HL-60 (cell line): Measurements from ENCODE around the gene CCR5AS.

ENCODE experiments used
- DNase-seq, 2 experiments: peaks; one replicate each; pipeline ENCODE4 v3.0.0-alpha.2; 2010 to 2020; ENCODE audit warnings: low read depth in 1 of 2, low spot score in 1 of 2
- H3K27ac ChIP-seq: fragments of 250-450 bp; sonication (Bioruptor Pico); replicated peaks from 2 replicates; pipeline ENCODE4 v1.5.1; 2020; ENCODE audit warnings: mild to moderate bottlenecking, moderate library complexity
- H3K27me3 ChIP-seq: fragments of 250-450 bp; sonication (Bioruptor Pico); 2 replicates; pipeline ENCODE4 v1.5.1; 2021; ENCODE audit warnings: mild to moderate bottlenecking, moderate library complexity; ENCODE audit not compliant: insufficient read depth, poor library complexity, severe bottlenecking
- H3K4me3 ChIP-seq: replicated peaks from 2 replicates; pipeline ENCODE4 v1.5.1; 2011; ENCODE audit warnings: mild to moderate bottlenecking, control low read depth, low read length; ENCODE audit not compliant: insufficient read depth
- GABPA ChIP-seq: IDR thresholded peaks from 2 replicates; pipeline ENCODE4 v1.6.1; 2012; ENCODE audit warnings: low read depth
- POLR2AphosphoS5 ChIP-seq: IDR thresholded peaks from 2 replicates; pipeline ENCODE4 v1.6.1; 2012; ENCODE audit warnings: low read depth
- SPI1 ChIP-seq: IDR thresholded peaks from 2 replicates; pipeline ENCODE4 v1.6.1; 2012; ENCODE audit warnings: low read depth, mild to moderate bottlenecking, borderline replicate concordance
- TF ChIP-seq, protein P1 (sequence below): IDR thresholded peaks from 2 replicates; pipeline ENCODE4 v1.6.1; 2012; ENCODE audit warnings: low read depth; ENCODE audit not compliant: insufficient replicate concordance
- TF ChIP-seq, protein P2 (sequence below): IDR thresholded peaks from one replicate; pipeline ENCODE4 v1.5.1; 2011; ENCODE audit warnings: low read length, control low read depth, inconsistent platforms; ENCODE audit not compliant: insufficient read depth

The CCR5AS gene

DNA sequence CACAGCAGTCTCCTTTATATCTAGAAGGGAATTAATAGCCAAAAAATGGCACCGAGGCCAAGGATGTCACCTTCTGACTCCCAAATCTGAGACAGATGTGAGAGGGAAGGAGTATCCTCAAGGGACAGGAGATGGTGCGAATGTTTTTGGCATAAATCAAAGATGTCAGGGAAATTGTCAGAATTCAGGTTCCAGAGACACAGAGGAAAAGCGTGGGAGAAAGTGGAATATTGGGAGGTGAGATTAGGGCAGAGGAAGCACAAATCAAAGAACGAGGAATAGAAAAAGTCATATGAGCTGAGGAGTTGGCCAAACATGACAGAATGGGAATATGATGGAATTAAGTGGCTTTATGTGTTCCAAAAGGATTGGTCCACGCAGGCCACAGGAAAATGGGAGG, 6.0 kb downstream of the CCR5AS start:
- Histone ChIP-seq H3K27me3 (no peaks in the 10 kb centered on the region), H3K27ac (no peak overlapping the region), H3K4me3 (no peak overlapping the region)
- TF ChIP-seq POLR2AphosphoS5: no peak
- TF ChIP-seq, protein P1, sequence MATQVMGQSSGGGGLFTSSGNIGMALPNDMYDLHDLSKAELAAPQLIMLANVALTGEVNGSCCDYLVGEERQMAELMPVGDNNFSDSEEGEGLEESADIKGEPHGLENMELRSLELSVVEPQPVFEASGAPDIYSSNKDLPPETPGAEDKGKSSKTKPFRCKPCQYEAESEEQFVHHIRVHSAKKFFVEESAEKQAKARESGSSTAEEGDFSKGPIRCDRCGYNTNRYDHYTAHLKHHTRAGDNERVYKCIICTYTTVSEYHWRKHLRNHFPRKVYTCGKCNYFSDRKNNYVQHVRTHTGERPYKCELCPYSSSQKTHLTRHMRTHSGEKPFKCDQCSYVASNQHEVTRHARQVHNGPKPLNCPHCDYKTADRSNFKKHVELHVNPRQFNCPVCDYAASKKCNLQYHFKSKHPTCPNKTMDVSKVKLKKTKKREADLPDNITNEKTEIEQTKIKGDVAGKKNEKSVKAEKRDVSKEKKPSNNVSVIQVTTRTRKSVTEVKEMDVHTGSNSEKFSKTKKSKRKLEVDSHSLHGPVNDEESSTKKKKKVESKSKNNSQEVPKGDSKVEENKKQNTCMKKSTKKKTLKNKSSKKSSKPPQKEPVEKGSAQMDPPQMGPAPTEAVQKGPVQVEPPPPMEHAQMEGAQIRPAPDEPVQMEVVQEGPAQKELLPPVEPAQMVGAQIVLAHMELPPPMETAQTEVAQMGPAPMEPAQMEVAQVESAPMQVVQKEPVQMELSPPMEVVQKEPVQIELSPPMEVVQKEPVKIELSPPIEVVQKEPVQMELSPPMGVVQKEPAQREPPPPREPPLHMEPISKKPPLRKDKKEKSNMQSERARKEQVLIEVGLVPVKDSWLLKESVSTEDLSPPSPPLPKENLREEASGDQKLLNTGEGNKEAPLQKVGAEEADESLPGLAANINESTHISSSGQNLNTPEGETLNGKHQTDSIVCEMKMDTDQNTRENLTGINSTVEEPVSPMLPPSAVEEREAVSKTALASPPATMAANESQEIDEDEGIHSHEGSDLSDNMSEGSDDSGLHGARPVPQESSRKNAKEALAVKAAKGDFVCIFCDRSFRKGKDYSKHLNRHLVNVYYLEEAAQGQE: no peak
- TF ChIP-seq, protein P2, sequence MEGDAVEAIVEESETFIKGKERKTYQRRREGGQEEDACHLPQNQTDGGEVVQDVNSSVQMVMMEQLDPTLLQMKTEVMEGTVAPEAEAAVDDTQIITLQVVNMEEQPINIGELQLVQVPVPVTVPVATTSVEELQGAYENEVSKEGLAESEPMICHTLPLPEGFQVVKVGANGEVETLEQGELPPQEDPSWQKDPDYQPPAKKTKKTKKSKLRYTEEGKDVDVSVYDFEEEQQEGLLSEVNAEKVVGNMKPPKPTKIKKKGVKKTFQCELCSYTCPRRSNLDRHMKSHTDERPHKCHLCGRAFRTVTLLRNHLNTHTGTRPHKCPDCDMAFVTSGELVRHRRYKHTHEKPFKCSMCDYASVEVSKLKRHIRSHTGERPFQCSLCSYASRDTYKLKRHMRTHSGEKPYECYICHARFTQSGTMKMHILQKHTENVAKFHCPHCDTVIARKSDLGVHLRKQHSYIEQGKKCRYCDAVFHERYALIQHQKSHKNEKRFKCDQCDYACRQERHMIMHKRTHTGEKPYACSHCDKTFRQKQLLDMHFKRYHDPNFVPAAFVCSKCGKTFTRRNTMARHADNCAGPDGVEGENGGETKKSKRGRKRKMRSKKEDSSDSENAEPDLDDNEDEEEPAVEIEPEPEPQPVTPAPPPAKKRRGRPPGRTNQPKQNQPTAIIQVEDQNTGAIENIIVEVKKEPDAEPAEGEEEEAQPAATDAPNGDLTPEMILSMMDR: no peak
- no peak for TF ChIP-seq SPI1
- no peak for TF ChIP-seq GABPA
- no peak for DNase-seq

DNA sequence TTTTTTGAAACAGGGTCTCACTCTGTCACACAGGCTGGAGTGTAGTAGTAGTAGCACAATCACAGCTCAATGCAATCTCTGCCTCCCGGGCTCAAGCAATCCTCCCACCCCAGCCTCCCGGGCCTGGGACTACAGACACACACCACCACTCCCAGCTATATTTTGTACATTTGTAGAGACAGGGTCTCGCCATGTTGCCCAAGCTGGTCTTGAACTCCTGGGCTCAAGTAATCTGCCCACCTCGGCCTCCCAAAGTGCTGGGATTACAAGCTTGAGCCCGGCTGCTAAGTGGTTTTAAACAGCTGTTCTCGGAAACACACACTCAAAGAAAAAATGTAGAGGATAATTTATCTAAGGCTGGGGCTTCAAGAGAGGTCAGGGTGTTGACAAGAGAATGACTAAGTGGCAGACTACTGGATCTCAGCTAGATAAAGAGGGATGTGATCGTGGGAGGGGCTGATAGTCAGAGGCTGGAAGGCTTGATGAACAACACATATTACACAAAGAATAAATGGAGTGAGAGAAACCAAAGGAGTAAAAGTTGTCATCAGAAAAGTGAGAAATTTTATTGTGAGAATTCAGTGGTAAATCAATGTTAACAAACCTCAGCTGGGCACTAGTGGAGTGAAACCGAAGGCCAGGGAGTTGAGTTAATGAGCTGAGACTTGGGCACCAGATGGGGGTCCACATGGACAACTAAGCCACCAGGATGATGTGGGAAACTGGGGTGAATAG, 6.7 kb downstream of the CCR5AS start:
- TF ChIP-seq, protein P2: no peak
- TF ChIP-seq, protein P1: no peak
- TF ChIP-seq POLR2AphosphoS5 (no peak), SPI1 (no peak), GABPA (no peak)
- no peaks in the 10 kb centered on the region for H3K27me3 ChIP-seq
- H3K4me3 ChIP-seq: no peak overlapping the region
- no peak for DNase-seq
- no peak overlapping the region for H3K27ac ChIP-seq

DNA sequence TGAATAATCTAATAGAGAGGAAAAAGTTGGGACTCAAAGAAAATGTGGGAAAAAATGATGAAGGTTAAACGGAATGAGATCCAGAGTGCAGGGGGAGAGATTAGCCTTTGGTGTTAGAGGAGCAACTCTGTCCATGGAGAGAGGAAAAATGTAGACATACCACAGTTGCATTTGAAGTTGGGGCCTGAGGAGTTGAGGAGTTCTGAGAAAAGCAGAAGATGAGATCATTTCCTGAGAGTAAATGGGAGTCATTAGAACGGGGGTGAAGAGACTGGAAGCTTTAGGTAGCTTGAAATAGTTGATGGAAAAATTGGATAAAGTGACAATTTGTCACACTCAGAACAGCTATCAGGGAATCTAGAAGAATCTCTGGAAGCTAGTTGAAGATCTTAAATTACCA, 7.3 kb downstream of the CCR5AS start:
- TF ChIP-seq GABPA: no peak
- DNase-seq: no peak
- Histone ChIP-seq H3K27ac (no peak overlapping the region), H3K4me3 (no peak overlapping the region), H3K27me3 (no peaks in the 10 kb centered on the region)

DNA sequence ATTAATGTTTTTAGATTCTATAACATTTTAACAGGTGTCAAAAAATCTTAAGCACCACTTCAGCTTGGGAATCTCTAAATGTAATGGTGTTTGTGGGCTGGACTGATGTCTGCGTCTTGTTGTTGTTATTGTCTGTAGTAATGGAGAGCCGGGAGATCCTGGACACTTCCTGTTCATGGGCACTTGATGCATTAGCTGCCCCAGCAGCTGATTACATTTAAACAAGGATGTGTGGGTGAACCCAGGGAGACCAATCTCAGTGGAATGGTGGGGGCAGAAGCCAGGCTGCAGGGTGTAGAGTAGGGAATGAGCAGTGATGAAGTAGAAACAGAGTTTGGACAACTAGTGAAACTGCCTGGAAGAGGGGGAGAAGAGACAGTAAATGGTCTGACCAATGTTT, 7.8 kb downstream of the CCR5AS start:
- TF ChIP-seq, protein P2: no peak
- TF ChIP-seq SPI1: no peak
- TF ChIP-seq POLR2AphosphoS5: no peak
- TF ChIP-seq, protein P1: no peak
- no peak for TF ChIP-seq GABPA
- Histone ChIP-seq H3K27ac (no peak overlapping the region), H3K27me3 (no peaks in the 10 kb centered on the region), H3K4me3 (no peak overlapping the region)
- no peak for DNase-seq
